D341Med (cell line): Measurements from ENCODE around the gene NFIA.
A peak's percentile ranks its signal among the peaks of the same experiment; 100 is the strongest.

Experiments
- DNase-seq: peaks from one replicate; pipeline ENCODE4 v3.0.0; 2012; ENCODE audit warnings: low spot score

NFIA gene

GRCh38 chr1:61082311-61083012 lies at the start of gene NFIA:
NFIA (plus strand) TSS chr1:61082561.
- DNase-seq = peak; percentile 72

- no peak for DNase-seq
These were observed 46.5 kb upstream of the NFIA start for GRCh38 chr1:61035880-61036279.

- no peak for DNase-seq
These were observed 39.8 kb upstream of the NFIA start for GRCh38 chr1:61042466-61043009.

- DNase-seq = peak; percentile 86
These were observed 39.1 kb upstream of the NFIA start for GRCh38 chr1:61043010-61043820.

- no peak for DNase-seq
These were observed 35.9 kb upstream of the NFIA start for GRCh38 chr1:61046434-61046833.

- no peak for DNase-seq
These were observed 35.3 kb upstream of the NFIA start for GRCh38 chr1:61047061-61047460.

- DNase-seq = peak; percentile 86
These were observed 32.4 kb upstream of the NFIA start for GRCh38 chr1:61049850-61050540.

GRCh38 chr1:61050541-61051442 lies 31.6 kb upstream of the NFIA start:
- DNase-seq = peak; percentile 72

- DNase-seq = no peak
These were observed 31.0 kb upstream of the NFIA start for GRCh38 chr1:61051443-61051718.

GRCh38 chr1:61051719-61052394 lies 30.5 kb upstream of the NFIA start:
- DNase-seq = no peak

- no peak for DNase-seq
These were observed 29.8 kb upstream of the NFIA start for GRCh38 chr1:61052395-61053225.

- DNase-seq = no peak
These were observed 29.1 kb upstream of the NFIA start for GRCh38 chr1:61053226-61053711.

- DNase-seq = no peak
These were observed 28.4 kb upstream of the NFIA start for GRCh38 chr1:61053712-61054600.

GRCh38 chr1:61054601-61054993 lies 27.8 kb upstream of the NFIA start:
- DNase-seq = no peak

GRCh38 chr1:61055110-61055614 lies 27.2 kb upstream of the NFIA start:
- DNase-seq = no peak

GRCh38 chr1:61056196-61056572 lies 26.2 kb upstream of the NFIA start:
- DNase-seq = no peak

GRCh38 chr1:61056573-61057439 lies 25.6 kb upstream of the NFIA start:
- DNase-seq = peak; percentile 62
